IMR-90 (cell line): ENCODE measurements around the gene ACOX3.

ENCODE experiments used
- NFE2L2 ChIP-seq: fragments of 150-350 bp; IDR thresholded peaks from 2 replicates; pipeline ENCODE4 v1.6.1; 2016; ENCODE audit warnings: low read depth, mild to moderate bottlenecking, low read length
- POLR2A ChIP-seq: IDR thresholded peaks from 2 replicates; pipeline ENCODE4 v1.6.1; 2012; ENCODE audit warnings: mild to moderate bottlenecking, low read depth, low read length
- USF2 ChIP-seq: fragments of 150-350 bp; IDR thresholded peaks from 2 replicates; pipeline ENCODE4 v1.6.1; 2017; ENCODE audit warnings: mild to moderate bottlenecking, antibody characterized with exemption, low read length, low read depth
- TF ChIP-seq, protein P1 (sequence below): conservative IDR thresholded peaks from 2 replicates; pipeline ENCODE4 v1.5.1; 2012; ENCODE audit warnings: mild to moderate bottlenecking, low read depth, low read length, improper control_type of control experiment

DNA sequence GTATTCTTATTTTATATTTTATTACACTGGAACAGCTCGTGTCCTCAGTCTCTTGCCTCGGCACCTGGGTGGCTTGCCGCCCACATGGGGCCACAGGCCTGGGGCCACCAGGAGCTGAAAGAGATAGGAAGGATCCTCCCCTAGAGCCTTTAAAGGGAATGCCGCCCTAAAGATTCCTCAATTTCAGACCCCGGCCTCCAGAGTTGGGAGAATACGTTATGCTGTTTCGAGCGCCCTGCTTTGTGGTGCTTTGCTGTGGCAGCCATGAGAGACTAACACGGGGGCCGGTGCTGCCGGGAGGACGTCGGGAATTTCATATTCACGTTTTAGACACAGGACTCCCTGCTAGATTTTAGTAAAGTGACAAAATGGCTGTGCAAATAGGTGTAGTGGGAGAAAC is 33.2 kb downstream of the ACOX3 start:
- TF ChIP-seq, protein P1, sequence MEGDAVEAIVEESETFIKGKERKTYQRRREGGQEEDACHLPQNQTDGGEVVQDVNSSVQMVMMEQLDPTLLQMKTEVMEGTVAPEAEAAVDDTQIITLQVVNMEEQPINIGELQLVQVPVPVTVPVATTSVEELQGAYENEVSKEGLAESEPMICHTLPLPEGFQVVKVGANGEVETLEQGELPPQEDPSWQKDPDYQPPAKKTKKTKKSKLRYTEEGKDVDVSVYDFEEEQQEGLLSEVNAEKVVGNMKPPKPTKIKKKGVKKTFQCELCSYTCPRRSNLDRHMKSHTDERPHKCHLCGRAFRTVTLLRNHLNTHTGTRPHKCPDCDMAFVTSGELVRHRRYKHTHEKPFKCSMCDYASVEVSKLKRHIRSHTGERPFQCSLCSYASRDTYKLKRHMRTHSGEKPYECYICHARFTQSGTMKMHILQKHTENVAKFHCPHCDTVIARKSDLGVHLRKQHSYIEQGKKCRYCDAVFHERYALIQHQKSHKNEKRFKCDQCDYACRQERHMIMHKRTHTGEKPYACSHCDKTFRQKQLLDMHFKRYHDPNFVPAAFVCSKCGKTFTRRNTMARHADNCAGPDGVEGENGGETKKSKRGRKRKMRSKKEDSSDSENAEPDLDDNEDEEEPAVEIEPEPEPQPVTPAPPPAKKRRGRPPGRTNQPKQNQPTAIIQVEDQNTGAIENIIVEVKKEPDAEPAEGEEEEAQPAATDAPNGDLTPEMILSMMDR = no peak
- TF ChIP-seq POLR2A = no peak
- no peak for TF ChIP-seq NFE2L2
- no peak for TF ChIP-seq USF2
